ENCODE data around the gene BRIP1.

Gene BRIP1

GRCh38 chr17:61656721-61657217 lies 206.6 kb downstream of the BRIP1 start:
- DNase-seq, result no peak

- no peak for DNase-seq
These were observed 212.6 kb downstream of the BRIP1 start for GRCh38 chr17:61650749-61651148.

GRCh38 chr17:61648587-61648986 lies 214.7 kb downstream of the BRIP1 start:
- no peak for DNase-seq

- no peak for DNase-seq
These were observed 216.3 kb downstream of the BRIP1 start for GRCh38 chr17:61647047-61647446.

- no peak for DNase-seq
These were observed 216.8 kb downstream of the BRIP1 start for GRCh38 chr17:61646482-61646881.

- DNase-seq, result no peak
These were observed 217.4 kb downstream of the BRIP1 start for GRCh38 chr17:61645920-61646319.

GRCh38 chr17:61644800-61645774 lies 218.2 kb downstream of the BRIP1 start:
- DNase-seq, result no peak

- DNase-seq, result no peak
These were observed 220.6 kb downstream of the BRIP1 start for GRCh38 chr17:61642768-61643167.

- no peak for DNase-seq
These were observed 221.6 kb downstream of the BRIP1 start for GRCh38 chr17:61641715-61642114.

- no peak for DNase-seq
These were observed 222.2 kb downstream of the BRIP1 start for GRCh38 chr17:61641084-61641483.

GRCh38 chr17:61639818-61640217 lies 223.5 kb downstream of the BRIP1 start:
- no peak for DNase-seq

GRCh38 chr17:61638087-61638486 lies 225.2 kb downstream of the BRIP1 start:
- DNase-seq, result no peak

GRCh38 chr17:61635913-61636432 lies 227.4 kb downstream of the BRIP1 start:
- peak; percentile 66 for DNase-seq

- DNase-seq, result no peak
These were observed 228.3 kb downstream of the BRIP1 start for GRCh38 chr17:61634942-61635538.

- no peak for DNase-seq
These were observed 229.3 kb downstream of the BRIP1 start for GRCh38 chr17:61634011-61634539.

GRCh38 chr17:61632826-61633225 lies 230.5 kb downstream of the BRIP1 start:
- DNase-seq, result no peak

GRCh38 chr17:61631800-61632199 lies 231.5 kb downstream of the BRIP1 start:
- DNase-seq, result no peak
